Stimulated activated CD8-positive, alpha-beta memory T cell treated with anti-CD3 and anti-CD28 coated beads, Interleukin-7, amount 100 ng/mL, for 48 hours (primary cell): ENCODE measurements around the gene CENPN.

Experiments
- DNase-seq, 2 donors: peaks; one replicate each; pipeline ENCODE4 v3.0.0-alpha.2; 2020; ENCODE audit warnings: low read depth in 1 of 2; ENCODE audit errors: extremely low read depth in 1 of 2

Gene CENPN

GRCh38 chr16:80991792-80992430 is 15.1 kb upstream of the CENPN start:
- DNase-seq, result no peak

DNA sequence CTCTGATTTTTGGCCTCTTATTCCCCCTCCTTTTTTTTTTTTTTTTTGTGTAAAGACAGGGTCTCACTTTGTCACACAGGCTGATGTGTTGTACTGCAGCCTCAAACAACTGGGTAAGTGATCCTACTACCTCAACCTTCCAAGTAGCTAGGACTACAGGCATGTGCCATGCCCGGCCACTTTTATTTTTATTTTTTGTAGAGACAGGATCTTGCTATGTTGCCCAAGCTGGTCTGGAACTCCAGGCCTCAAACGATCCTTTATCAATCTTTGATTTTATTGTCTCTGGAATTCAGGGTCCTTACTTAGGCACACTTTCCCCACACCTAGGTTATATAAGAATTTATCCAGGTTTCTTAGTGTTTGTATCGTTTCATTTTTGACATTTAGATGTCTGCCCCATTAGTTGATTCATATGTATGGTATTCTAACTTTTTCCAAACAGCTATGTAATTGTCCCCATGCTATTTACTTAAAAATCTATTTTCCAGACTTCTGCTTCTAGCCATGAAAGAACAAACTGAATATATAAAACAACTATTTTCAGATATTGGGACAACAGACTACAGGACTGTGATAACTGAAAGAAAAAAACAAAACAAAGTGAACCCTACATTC is 14.2 kb upstream of the CENPN start:
- no peak for DNase-seq

GRCh38 chr16:80993307-80993706 is 13.7 kb upstream of the CENPN start:
- no peak for DNase-seq

GRCh38 chr16:80993834-80994233 is 13.2 kb upstream of the CENPN start:
- DNase-seq, result no peak

DNA sequence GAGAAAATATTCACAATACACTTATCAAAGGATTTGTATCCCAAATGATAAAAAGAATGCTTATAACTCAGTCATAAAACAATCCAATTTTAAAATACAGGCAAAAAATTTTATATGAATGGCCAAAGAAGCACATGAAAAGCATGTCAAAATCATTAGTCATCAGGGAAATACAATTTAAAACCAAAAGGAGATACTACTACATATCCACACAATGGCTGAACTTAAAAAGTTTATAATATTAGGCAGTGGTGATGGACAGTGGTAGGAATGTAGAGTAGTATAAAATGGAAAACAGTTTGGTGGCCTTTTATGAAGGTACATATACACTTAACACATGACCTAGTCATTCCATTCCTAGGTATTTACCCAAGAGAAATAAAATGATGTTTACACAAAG is 12.6 kb upstream of the CENPN start:
- no peak for DNase-seq

GRCh38 chr16:80996688-80997138 is 10.3 kb upstream of the CENPN start:
- DNase-seq, result no peak

DNA sequence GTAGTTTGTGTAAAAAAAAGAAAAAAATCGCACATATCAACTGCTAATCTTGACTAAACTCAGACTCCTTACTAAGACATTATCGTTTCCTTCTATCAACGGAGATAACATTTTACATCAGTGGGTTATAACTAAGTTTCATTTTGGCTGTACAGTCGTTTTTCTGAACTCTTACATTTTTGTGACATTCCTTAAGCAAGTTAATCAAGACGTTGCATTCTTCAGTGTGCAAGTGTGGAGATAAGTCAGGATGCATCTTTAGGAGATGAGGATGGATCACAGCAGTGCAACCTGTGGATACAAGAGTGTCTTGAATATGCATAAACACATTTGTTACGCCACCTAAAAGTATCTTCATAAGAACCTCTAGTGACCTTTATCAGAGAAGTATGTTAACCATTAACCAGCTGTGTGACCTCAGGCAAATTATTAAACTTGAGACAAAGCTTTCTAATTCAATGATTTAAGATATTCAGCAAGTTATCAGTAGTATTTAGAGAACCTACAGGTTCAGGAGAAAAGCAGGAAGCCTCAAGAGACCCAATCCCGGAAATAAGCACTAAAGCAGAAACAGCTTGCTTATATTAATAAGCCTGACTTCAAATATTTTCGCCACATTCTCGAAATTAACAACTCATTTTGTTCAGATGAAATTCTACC is 9.7 kb upstream of the CENPN start:
- no peak for DNase-seq

DNA sequence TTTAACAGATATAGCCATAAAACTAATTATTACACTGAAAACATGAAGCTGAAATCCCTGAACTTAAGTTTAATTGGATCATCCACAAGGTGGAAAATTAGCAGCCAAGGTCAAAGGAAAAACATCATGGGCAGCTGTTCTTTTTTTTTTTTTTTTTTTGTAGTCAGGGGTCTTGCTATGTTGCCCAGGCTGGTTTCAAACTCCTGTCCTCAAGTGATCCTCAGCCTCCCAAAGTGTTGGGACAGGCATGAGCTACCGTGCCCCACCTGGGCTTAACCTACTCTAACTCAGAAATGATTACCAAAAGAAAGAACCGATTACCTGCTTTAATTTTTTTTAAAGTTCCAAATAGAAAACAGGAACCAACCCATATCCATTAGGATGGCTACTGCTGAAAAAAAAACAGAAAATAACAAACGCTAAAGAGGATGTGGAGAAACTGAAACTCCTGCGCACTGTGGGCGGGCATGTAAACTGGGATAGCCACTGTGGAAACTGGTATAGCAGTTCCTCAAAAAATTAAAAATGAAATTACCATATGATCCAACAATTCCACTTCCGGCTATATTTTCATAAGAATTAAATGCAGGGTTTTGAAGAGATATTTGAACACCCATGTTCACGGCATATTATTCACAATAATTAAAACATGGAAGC is 8.9 kb upstream of the CENPN start:
- DNase-seq, result no peak

DNA sequence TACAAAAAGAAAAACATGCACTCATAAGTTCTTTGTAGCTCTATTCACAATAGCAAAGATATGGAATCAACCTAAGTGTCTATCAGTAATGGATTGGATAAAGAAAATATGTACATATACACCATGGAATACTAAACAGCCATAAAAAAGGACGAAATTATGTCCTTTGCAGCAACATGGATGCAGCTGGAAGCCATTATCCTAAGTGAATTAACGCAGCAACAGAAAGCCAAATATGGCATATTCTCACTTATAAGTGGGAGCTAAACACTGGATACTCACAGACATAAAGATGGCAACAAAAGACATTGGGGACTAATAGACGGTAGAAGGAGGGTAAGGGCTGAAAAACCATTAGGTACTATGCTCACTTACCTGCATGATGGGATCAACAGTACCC is 6.1 kb upstream of the CENPN start:
- no peak for DNase-seq

- DNase-seq, result no peak
Measured at GRCh38 chr16:81001330-81001729, 5.7 kb upstream of the CENPN start.

GRCh38 chr16:81003064-81003463 is 4.0 kb upstream of the CENPN start:
- no peak for DNase-seq

DNA sequence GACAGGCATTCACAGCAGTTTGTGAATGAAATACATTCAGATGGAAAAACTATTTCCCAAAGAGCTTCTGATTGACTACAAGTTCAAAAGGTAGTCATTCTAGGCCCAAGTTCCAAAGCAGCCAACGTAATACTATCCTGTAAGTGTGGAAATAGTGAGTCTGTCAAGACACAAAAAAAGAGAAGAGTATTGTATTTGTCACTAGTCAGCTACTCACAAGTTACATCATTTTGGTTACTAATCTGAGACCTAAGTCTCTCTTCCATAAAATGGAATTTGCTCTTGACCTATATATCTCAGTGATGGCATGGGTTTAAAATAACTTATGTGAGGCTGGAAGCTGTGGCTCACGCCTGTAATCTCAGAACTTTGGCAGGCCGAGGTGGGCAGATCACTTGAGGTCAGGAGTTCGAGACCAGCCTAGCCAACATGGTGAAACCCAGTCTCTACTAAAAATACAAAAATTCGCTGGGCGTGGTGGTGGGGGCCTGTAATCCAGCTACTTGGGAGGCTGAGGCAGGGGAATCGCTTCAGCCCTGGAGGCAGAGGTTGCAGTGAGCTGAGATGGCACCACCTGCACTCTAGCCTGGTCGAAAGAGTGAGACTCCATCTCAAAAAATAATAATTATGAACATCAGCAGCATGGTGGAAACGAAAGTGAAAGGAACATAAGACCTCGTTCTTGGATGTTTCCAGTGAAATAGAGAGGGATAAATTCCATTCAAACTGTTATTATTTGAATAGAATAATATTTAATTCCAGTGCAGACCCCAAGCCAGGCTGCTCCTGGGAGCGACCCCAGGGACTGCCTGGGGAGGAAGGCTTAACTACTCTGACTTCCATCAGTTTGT is 3.2 kb upstream of the CENPN start:
- DNase-seq, result no peak

- no peak for DNase-seq
Measured at GRCh38 chr16:81004646-81005353, 2.2 kb upstream of the CENPN start.

- no peak for DNase-seq
Measured at GRCh38 chr16:81005610-81006161, 1.3 kb upstream of the CENPN start.

GRCh38 chr16:81006211-81006812 is 702 bp upstream of the CENPN start:
- peak; percentile 59 to 62 for DNase-seq

DNA sequence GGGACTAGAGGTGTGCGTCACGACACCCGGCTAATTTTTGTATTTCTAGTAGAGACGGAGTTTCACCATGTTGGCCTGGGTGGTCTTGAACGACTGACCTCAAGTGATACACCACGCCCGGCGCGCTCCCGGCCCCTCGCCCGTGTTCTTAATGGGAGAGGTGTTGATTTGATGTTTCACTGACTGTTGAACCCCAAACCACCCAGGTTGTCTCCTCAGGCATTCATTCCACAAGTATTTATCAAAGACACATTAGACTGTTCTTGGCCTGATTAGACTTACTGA is 1.4 kb downstream of the CENPN start:
- no peak for DNase-seq

DNA sequence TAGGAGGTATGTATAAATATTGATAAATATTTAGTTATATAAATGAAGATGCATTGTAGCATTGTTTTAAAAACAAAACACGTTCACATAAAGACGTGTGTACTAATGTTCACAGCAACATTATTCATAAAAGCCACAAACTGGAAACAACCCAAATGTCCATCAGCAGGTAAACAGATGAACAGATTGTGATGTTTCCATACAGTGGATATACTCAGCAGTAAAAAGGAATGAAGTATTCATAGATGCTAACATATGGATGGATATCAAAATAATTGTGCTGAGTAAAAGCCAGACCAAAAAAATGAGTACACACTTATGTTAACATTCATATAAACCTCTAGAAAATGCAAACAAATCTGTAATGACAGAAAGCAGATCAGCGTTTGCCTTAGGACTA is 6.0 kb downstream of the CENPN start:
- DNase-seq, result no peak

GRCh38 chr16:81014672-81015071 is 7.7 kb downstream of the CENPN start:
- DNase-seq, result no peak

GRCh38 chr16:81018496-81018895 is 11.5 kb downstream of the CENPN start:
- DNase-seq, result no peak

GRCh38 chr16:81026429-81026828 is 19.4 kb downstream of the CENPN start:
- DNase-seq, result no peak
